RKO (cell line): ENCODE measurements around the gene GALNT9.

Experiments used
- DNase-seq: peaks from one replicate; pipeline ENCODE4 v3.0.0-alpha.2; 2016; ENCODE audit warnings: low spot score

The GALNT9 gene

DNA sequence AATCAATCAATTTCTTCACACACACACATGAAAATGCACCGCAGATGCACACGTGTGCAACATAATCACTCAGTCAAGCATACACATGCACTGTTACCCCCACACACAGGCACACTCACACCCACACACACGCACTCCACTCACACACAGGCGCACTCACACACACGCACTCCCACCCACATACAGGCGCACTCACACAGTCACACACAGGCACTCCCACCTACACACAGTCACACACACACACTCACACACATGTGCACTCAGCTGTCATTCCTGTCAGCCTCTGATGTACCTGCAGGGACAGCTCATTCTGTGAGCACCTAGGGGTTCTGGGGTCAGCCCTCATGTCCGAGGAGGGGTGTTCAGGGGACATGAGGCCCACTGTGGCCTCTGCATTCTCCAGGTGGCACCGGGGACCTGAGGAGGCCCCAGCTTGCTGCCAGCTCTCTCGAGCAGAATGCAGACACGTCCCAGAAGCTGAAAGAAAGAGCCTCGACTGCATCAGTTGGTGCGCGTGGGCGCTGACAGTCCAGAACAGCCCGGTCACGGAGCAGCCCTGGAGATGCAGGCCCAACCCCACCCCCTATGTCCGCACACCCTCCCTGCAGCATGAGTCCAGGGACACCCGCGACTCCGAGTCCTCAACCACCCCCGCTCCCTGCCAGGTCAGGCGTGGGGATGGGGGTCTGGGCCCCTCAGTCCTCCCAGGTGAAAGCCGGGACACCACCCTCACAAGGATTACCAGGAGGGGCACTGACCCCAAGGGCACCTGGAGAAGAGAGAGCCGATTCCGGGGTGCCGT, 115.8 kb downstream of the GALNT9 start:
- no peak for DNase-seq

DNA sequence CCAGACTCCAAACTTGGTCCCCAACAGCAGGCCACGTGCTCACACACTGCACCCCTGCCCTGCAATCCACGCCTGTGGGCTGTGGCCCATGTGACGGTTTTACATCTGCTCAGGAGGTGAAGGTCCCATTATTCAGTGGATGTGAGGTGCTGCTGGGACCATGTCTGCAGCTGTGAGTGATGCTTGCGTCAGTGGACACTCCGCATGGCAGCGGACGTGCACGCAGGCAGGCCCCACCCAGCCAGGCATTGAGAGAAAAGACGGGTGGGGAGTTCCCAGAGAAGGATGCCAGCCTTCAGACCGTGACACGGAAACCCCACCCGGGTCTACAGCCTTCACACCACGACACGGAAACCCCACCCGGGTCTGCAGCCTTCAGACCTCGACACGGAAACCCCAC, 117.6 kb downstream of the GALNT9 start:
- DNase-seq: no peak

DNA sequence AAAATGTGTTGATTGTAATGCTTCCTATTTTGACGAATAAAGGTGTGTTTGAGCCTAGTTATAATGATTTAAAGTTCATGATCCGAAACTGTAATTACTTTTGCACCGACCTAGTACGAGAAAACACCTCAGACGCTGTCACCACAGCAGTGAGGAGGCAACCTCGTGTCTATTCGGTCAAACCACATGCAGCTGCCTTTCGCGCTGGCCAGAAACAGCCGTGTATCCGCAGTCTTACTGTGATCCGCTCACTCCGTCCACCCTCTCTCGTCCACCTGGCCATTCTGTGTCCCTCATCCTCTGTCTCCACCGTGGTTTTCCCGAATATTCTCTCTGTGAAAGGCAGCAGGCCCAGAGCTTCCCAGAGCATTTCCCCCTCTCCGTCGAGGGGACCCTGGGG, 118.1 kb downstream of the GALNT9 start:
- DNase-seq: no peak

DNA sequence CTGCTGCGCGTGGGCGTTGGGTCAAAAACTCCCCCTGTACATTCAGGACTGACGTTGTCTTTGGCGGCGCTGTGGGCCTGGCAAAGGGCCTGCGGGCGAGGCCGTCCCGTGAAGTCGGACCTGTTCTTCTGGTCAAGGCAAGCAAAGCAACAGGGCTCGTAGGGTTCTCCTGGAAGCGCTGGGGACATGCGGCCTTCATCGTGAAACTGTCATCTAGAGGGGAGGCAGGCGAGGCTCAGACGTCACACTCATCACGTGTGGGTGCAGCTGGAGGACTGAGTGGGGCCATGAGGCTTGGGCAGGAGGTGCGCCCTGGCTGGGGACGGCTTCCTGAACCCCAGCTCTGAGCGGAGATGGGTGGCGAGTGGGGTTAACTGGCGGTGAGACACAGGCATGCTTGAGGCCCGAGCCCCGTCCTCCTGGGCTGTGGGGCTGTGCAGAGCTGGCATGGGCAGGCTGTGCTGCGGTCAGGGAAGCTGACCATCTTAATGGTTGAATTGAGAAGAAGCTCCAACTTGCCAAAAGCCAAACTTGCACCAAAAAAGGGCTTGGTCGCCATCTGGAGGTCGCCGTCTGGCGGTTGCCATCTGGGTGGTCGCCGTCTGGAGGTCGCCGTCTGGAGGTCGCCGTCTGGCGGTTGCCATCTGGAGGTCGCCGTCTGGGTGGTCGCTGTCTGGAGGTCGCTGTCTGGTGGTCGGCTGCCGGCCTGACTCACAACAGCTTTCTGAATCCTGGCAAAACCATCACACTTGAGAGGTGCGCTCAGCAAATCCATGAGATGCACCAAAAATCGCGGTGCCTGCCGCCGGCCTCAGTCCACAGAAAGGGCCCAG, 119.0 kb downstream of the GALNT9 start:
- DNase-seq: no peak

DNA sequence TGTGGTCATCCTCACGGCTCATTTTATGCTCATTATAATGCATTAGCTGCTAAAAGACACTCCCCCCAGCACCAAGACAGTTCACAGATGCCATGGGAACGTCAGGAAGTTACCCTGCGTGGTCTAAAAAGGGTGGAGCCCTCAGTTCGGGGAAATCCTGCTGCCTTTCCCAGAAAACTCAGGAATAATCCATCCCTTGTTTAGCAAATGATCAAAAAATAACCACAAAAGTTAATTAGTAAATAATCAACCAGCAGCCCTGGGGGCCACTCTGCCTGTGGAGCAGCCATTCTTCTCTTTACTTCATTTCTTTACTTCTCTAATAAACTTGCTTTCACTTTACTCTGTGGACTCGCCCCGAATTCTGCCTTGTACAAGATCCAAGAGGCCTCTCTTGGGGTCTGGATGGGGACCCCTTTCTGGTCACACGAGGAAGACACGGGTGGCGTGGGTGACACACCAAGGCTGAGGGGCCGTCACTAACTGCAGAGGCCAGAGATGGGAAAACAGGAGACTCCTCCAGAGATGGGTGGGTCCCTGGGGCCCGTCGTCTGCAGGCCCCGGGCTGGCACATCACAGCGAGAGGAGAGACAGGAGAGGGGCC, 119.7 kb downstream of the GALNT9 start:
- no peak for DNase-seq

DNA sequence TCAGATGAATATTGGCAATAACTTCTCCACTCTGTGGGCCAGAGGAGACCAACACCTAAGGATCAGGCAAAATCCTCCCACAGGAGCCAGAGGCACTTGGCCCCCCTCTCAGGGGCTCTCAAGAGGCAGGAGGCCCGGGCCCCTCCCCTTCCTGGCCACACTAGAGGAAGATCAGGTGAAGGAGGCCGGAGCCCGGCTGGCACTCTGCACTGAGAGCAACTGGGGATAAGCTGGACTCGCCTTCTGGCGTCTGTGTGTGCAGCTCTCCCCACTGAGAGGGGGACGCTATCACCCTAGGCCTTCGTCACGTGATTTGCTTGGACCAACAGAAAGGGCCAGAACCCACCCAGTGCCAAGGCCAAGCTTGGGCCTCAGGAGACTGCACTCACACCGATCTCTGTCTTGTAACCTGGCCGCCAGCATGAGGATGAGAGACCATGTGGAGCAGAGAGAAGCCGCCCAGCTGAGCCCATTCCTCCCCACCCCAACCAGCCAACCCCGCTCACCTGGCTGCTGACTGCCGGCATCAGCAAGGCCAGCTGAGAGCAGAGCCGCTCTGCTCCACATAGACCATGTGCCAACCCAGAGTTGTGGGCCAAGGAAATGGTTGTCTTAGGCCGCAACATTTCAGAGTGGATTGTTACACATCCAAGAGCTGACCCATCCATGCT, 121.1 kb downstream of the GALNT9 start:
- DNase-seq: no peak

DNA sequence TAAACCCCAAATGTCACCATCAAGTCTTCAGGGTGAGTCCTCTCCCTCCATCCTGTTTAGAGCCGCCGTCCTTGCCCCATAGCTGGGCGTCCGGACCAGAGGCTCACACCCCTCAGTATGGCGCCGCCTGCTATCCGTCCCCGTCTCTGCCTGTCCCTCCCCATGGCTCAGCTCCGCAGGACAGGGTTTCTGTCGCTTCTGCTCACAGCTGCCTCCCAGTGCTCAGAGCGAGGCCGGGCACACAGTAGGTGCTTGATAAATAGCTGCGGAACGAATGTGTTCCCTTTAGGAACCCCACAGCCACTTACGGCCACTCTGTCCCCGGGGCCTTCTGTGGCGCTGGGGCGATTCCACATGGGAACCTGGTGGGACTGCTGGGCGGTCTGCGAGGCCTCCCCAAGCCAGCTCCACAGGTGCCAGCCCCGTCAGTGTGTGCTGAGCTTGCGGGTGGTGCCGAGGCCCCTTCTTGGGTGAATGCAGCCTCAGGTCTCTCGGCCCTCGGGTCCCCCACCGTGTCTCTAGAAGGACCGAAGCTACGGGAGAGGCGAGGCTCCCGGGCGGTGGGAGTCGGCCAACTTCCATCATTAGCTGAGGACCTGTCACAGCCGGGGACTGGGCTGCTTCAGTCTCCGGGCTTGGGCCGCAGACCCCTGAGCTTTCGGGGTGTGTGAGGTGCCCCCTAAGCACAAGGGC, 122.2 kb downstream of the GALNT9 start:
- no peak for DNase-seq

DNA sequence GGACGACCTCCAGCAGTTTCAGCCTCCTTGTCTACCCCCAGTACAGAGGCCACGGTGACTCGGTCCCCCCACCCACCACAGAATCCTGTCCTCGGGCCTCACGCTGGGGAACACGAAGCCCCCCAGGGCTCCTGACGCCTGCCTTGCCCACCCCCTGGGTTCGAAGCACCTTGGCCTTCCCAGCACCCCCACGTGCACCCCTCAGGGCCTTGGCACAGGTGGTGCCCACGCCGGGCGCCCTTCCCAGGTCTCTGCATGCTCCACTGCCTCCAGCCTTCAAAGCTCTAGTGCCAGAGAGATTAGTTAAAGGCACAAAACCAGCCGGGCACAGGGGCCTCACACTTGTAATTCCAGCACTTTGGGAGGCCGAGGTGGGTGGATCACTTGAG, 123.3 kb downstream of the GALNT9 start:
- no peak for DNase-seq

DNA sequence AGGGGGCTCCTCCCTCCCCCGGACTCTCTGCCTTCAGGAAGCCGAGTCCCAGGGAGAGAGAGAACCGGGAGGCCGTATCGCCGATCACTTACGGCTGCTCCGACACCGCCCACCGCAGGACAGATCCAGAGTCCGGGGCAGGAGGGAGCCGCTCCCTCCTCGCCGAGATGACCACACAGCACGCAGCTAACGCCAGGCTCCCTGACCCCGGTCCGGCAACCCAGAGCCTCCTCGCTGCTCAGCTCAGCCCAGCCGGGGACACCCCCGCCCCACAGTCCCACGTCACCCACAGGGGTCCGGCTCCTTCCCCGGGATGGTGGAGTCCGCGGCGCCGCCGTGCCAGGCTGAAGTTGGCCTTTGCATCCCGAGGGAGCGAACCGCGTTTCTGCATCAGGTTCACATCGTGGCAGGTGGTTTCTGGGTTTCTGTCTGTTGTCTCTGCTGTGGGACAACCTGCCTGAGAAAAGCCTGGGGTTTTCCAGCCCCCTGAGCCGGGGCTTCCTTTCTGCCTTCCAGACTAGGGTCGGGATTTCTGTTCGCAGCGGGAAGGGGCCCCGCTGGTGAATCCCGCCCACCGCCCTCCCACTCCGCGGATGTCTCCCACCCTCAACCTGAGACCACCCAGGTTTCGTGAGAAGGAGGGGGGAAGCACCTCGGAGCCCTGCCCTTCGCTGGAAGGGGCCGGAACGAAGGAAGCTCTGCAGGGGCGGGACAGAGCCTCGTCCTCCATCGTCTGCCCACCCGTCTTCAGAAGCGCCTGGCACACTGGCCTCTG, 123.9 kb downstream of the GALNT9 start:
- DNase-seq: no peak

DNA sequence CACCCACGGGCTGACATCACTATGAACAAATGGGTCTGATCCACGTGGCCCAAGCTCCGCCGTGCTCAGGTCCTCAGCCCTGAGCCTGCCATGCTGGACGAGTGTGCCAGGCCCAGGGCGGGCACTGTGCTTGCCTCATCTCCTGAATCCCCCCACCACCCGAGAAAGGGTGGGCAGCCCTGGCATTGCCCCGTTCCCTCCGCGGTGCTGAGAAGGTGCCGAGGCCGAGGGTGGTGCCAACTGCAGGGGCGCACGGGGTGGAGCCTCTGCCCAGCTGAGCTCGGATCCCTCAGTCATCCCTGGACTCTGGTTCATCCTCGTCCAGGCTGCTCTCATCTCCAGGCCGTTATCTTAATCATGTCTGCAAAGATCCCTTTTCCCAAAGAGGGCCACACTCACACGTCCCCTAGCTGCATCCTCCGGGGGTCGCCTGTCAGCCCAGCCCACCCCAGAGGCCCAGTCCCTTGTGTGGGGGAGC, 124.6 kb downstream of the GALNT9 start:
- no peak for DNase-seq

DNA sequence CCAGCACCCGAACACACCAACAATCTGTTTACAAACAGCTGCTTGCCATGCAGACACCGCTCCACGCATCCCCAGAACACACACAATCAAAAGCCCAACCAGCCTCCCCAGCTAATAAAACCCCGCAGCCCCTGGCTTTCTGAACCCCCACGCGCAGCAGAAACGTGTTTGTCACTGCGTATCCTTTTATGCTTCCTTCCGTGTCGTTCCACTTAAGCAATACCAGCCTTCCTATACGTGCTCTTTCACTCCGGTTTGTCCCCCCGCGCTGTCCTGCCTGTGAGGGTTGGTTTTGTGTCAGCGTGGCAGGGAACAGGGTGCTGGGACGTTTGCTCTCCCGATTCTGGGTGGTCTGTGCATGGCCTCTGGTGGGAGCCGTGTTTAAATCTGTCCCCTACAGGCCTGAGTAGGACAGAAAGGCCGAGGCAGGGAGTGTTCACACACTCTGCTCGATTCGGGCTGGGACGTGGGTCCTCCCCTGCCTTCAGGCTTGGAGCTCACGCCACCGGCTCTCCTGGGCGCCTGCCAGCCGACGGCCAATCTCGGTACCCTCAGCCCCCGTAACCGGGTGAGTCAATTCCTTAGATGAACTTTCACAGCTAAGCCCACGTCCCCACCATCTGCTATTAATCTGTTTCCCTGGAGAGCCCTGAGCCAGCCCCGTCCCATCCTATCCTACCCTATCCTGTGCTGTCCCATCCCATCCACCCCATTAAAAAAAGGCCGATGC, 125.2 kb downstream of the GALNT9 start:
- no peak for DNase-seq

DNA sequence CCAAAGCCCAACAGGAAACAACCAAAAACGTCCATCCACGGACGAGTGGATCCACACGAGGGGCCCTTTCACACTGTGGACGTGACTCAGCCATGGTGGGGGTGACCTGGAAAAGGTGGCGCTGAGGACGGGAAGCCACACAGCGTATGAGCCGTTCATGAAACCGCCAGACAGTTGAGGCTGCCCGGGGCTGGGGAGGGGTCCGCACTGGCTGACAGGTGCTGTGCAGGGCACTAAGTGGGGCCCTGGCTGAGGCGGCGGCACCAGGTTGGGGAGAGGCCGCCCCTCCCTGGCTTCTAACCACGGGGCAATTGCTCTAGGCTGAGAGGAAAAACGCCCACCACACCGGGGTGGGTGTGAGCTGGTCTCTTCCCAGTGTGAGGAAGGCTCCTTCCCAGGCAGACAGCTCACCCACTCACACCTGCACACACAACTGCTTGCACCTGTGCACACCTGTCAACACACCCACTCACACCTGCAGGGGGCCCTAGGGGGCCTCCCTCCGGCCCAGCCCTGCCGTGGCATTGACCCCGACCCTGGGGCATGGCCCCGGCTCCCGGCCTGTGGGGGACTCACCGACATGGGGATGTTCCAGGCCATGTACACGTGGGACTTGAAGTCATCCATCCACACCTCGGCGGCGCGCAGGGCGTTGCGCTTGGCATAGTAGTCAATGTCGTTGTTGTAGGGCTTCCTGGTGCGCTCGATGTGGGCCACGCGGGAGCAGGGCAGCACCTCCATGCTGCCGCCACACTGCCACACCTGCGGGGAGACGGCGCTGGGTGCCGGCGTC, 126.3 kb downstream of the GALNT9 start:
- DNase-seq: no peak

DNA sequence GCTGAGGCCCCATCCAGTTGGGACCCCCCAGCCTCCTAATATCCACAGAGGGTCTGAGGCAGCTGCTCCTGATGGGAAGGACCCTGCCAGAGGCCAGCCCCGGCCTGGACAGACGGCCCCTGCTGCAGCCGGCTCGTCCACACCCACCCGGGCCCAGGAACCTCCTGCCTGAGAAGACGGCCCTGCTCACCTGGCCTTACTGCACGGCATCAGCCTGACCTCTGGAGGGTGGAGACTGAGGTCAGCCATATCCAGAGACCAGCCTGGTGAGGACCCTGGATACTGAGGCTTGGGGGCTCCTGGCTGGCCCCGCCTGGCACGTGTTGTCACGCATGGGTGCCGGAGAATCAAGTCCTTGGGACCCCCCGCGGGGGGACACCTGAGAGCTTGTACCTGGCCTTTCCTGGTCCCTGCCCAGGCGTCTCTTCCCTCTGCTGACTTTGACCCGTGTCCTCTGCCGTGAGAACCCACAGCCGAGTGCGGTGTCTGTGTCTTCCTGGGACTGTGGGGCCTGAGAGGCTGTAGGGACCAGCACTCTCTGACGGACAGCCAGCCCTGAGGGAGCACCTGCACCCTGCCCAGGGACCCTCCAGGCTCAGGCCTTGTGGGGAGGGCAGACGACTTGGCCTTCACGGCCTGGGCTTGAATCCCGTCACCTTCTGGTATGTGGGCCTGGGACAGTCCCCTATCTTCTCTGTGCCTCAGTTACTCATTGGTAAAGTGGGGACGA, 127.8 kb downstream of the GALNT9 start:
- no peak for DNase-seq

DNA sequence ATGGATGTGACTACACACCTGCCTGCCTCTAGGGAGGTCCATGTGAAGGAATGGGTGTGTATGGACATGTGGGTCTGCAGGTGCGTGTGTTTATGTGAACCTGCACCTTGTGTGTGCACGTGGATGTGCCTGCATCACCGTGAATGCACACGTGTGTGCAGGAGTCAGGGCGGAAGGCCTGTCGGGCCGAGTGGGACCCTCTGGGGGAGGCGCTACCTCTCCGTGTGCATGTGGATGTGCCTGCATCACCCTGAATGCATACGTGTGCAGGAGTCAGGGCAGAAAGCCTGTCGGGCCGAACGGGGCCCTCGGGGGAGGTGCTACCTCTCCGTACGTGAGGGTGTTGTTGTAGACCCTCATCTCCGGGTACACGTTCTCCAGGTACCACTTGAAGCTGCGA, 128.6 kb downstream of the GALNT9 start:
- no peak for DNase-seq

DNA sequence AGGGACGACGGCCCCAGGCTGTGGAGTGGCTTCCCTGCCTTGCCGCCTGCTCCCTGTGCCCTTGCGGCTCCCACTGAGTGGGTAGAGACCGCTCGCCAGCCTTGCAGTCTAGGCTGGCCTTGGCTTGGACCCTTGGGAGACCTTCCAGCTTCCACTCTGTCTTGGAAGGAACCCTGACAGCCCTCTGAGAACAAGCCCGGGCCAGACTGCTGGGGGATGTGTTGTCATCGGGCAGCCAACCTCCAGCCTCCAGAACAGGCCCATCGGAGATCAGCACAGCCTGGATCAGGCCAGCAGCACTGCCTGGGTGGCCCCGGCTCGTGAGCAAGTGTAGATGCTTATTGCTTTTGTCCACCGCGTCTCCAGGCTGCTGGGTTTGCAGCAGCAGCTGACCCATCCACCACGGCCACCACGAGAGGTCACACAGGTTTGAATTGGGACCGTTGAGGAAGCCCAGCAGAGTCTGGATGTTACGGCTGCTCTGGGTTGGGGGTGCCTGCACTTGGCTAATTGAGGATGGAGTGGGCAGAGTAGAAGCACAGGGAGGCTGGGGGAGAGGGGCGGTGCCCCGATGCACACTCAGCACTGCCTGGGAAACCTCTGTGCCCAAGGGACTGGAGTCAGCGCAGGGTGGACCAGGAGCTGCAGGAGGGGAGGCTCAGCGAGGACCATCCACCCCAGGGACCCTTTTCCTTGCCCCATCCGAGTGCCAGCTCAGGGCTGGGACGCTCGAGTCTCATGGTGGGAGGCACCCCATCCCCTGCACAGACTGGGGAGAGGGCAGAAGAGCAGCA, 129.7 kb downstream of the GALNT9 start:
- no peak for DNase-seq

DNA sequence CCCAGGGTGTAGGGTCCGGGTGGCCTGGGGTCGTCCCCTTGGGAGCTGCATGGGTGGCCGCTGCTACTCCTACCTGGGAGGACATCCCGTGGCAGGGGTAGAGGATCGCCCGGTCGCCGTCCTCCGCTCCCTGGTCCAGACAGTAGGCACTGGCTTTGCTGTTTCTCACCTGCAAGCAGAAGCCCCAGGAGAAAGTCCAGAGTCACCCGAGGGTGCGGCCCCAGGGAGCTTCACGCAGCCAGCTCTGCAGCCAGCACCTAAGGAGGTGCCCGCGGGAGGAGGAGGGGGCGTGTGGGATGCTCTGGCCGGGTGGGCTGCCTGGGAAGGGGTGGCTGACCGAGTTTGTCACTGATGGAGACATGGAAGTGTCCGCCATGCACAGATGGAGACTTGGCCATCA, 130.3 kb downstream of the GALNT9 start:
- no peak for DNase-seq

DNA sequence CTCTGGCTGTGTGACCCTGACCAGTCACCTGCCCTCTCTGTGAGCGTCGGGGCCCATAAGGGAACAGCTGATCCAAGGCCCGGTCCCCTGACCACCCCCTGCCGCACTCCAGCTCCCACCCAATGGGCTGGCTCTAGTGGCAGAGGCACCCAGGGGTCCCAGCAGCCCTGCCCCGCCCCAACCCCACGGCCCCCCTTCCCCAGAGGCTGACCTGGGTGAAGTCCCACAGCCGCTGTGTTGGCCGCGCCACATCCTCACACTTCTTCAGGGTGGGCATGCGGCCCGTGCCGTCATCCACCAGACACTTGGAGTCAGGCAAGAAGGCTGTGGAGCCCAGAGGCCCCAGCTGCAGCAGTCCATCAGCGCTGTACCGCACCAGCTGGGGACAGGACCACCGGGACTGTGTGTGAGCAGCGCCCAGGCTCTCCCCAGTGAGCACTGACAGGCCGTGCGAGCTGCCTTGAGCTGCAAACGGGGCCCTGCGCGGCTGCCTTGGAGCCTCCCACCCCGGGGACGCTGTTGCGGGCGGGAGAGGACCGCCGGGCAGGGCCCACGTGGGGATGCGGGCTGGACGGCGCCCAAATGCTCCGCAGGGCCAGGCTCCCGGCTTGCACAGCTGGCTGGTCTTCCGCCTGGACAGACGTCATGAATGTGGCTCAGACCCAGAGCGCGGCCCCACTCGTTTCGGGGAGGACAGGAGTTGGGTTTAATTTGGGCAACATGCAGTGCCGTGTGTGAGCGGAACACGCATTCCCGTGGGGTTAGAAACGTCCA, 131.6 kb downstream of the GALNT9 start:
- no peak for DNase-seq
